Esophagus (tissue), 2 donors: ENCODE results near the gene GSE1. TPM values are rescaled to one million over a fixed set of nuclear protein-coding genes. Genes with fewer than 3 reads are reported as not detected.

Experiments used
- H3K27ac ChIP-seq, 2 donors: one replicate each; pipeline ENCODE4 v1.5.1; 2013; ENCODE audit warnings: low read depth in 2 of 2, mild to moderate bottlenecking in 2 of 2, inconsistent platforms in 1 of 2, low read length in 1 of 2, moderate library complexity in 1 of 2
- H3K27me3 ChIP-seq, 2 donors: one replicate each; pipeline ENCODE4 v1.6.1; 2013; ENCODE audit warnings: low read length in 2 of 2, control low read depth in 1 of 2, mild to moderate bottlenecking in 1 of 2; ENCODE audit not compliant: insufficient read depth in 2 of 2, control insufficient read depth in 1 of 2
- H3K36me3 ChIP-seq, 2 donors: one replicate each; pipeline ENCODE4 v1.6.1; 2013; ENCODE audit warnings: low read length in 1 of 2; ENCODE audit not compliant: control insufficient read depth in 2 of 2, insufficient read depth in 2 of 2
- H3K4me1 ChIP-seq, 2 donors: one replicate each; pipeline ENCODE4 v1.6.1; 2013; ENCODE audit warnings: low read length in 1 of 2; ENCODE audit not compliant: control insufficient read depth in 2 of 2, insufficient read depth in 2 of 2
- H3K4me3 ChIP-seq, 2 donors: one replicate each; pipeline ENCODE4 v1.5.1; 2013; ENCODE audit warnings: low read length in 2 of 2, mild to moderate bottlenecking in 2 of 2, low read depth in 1 of 2, moderate library complexity in 1 of 2
- H3K9me3 ChIP-seq, 2 donors: one replicate each; pipeline ENCODE4 v1.6.1; 2013; ENCODE audit warnings: mild to moderate bottlenecking in 2 of 2, low read depth in 1 of 2, low read length in 1 of 2, moderate library complexity in 1 of 2; ENCODE audit not compliant: control insufficient read depth in 2 of 2, insufficient read depth in 1 of 2
- WGBS, 2 donors: extraction: QIAGEN DNeasy Blood & Tissue Kit; methylation state at CpG; one replicate each; pipeline ENCODE4 v1.1.7; 2013; 5-methylcytosine and 5-hydroxymethylcytosine counted together
- polyA plus RNA-seq, 2 donors: library from polyadenylated mRNA; stranded (reverse); fragments of 200-250 nt; gene quantifications; one replicate each; pipeline ENCODE4 v1.2.3, GENCODE V29; 2013
- donor health status: healthy with polysubstance abuse.
- donor health status: Bipolar disorder and iron deficiency.

The GSE1 gene
- polyA plus RNA-seq, 2 donors = 8.9 to 19.6 TPM

- WGBS, 2 donors = 94 to 96% methylated on average over 5 of the region's 5 CpGs
- no peaks in the 10 kb centered on the region for H3K27me3 ChIP-seq
- H3K4me3 ChIP-seq = no peak overlapping the region
- no peak overlapping the region for H3K27ac ChIP-seq
- peaks cover 0 to 6% of the 10 kb centered on the region in 2 donors for H3K9me3 ChIP-seq
- H3K36me3 ChIP-seq = peaks cover 0 to 17% of the 10 kb centered on the region in 2 donors
- peaks cover 5 to 13% of the 10 kb centered on the region in 2 donors for H3K4me1 ChIP-seq
These were observed 16.7 kb downstream of the GSE1 start for GRCh38 chr16:85629853-85630252.

GRCh38 chr16:85631230-85631629, 18.1 kb downstream of the GSE1 start:
- Histone ChIP-seq H3K4me1 (peaks cover 11 to 24% of the 10 kb centered on the region in 2 donors), H3K36me3 (peaks cover 0 to 17% of the 10 kb centered on the region in 2 donors)

GRCh38 chr16:85631802-85632393, 18.8 kb downstream of the GSE1 start:
- peaks cover 0 to 17% of the 10 kb centered on the region in 2 donors for H3K36me3 ChIP-seq
- no peaks in the 10 kb centered on the region for H3K27me3 ChIP-seq
- H3K4me3 ChIP-seq = no peak overlapping the region
- H3K9me3 ChIP-seq = peaks cover 0 to 6% of the 10 kb centered on the region in 2 donors
- no peak overlapping the region for H3K27ac ChIP-seq
- peaks cover 11 to 24% of the 10 kb centered on the region in 2 donors for H3K4me1 ChIP-seq
- WGBS, 2 donors = 75 to 76% methylated on average over 26 to 27 of the region's 27 CpGs

More at GRCh38 chr16:85631230-85631629, 18.1 kb downstream of the GSE1 start:
- no peak overlapping the region for H3K4me3 ChIP-seq
- H3K27ac ChIP-seq = no peak overlapping the region
- H3K9me3 ChIP-seq = peaks cover 0 to 6% of the 10 kb centered on the region in 2 donors
- H3K27me3 ChIP-seq = no peaks in the 10 kb centered on the region
- WGBS, 2 donors = 90 to 94% methylated on average over 11 of the region's 11 CpGs

- Histone ChIP-seq H3K36me3 (peaks cover 0 to 22% of the 10 kb centered on the region in 2 donors), H3K9me3 (peaks cover 0 to 6% of the 10 kb centered on the region in 2 donors), H3K4me3 (no peak overlapping the region), H3K4me1 (peaks cover 9 to 24% of the 10 kb centered on the region in 2 donors), H3K27me3 (no peaks in the 10 kb centered on the region), H3K27ac (no peak overlapping the region)
- WGBS, 2 donors = 91% methylated on average over 34 to 35 of the region's 35 CpGs
These were observed 19.8 kb downstream of the GSE1 start for GRCh38 chr16:85632709-85633437.

GRCh38 chr16:85633438-85633743, 20.3 kb downstream of the GSE1 start:
- peaks cover 6 to 24% of the 10 kb centered on the region in 2 donors for H3K4me1 ChIP-seq
- 89 to 93% methylated on average over 15 of the region's 15 CpGs for WGBS, 2 donors
- no peak overlapping the region for H3K4me3 ChIP-seq
- H3K36me3 ChIP-seq = peaks cover 0 to 22% of the 10 kb centered on the region in 2 donors
- no peaks in the 10 kb centered on the region for H3K27me3 ChIP-seq
- no peak overlapping the region for H3K27ac ChIP-seq
- peaks cover 0 to 6% of the 10 kb centered on the region in 2 donors for H3K9me3 ChIP-seq

- 95 to 96% methylated on average over 35 of the region's 35 CpGs for WGBS, 2 donors
- peaks cover 0 to 22% of the 10 kb centered on the region in 2 donors for H3K36me3 ChIP-seq
- H3K4me1 ChIP-seq = peaks cover 6 to 25% of the 10 kb centered on the region in 2 donors
These were observed 20.8 kb downstream of the GSE1 start for GRCh38 chr16:85633888-85634287.

GRCh38 chr16:85634747-85635544, 21.8 kb downstream of the GSE1 start:
- no peak overlapping the region for H3K27ac ChIP-seq
- peaks cover 0 to 1% of the 10 kb centered on the region in 2 donors for H3K9me3 ChIP-seq
- H3K4me3 ChIP-seq = no peak overlapping the region
- H3K4me1 ChIP-seq = peaks cover 6 to 35% of the 10 kb centered on the region in 2 donors
- H3K27me3 ChIP-seq = no peaks in the 10 kb centered on the region
- H3K36me3 ChIP-seq = peaks cover 0 to 18% of the 10 kb centered on the region in 2 donors
- 74 to 76% methylated on average over 24 of the region's 24 CpGs for WGBS, 2 donors

More at GRCh38 chr16:85633888-85634287, 20.8 kb downstream of the GSE1 start:
- H3K9me3 ChIP-seq = peaks cover 0 to 6% of the 10 kb centered on the region in 2 donors
- no peaks in the 10 kb centered on the region for H3K27me3 ChIP-seq
- H3K4me3 ChIP-seq = no peak overlapping the region
- H3K27ac ChIP-seq = no peak overlapping the region

- Histone ChIP-seq H3K9me3 (no peaks in the 10 kb centered on the region), H3K4me3 (no peak overlapping the region), H3K27me3 (no peaks in the 10 kb centered on the region), H3K27ac (no peak overlapping the region), H3K4me1 (peaks cover 6 to 41% of the 10 kb centered on the region in 2 donors), H3K36me3 (peaks cover 0 to 19% of the 10 kb centered on the region in 2 donors)
- 53 to 56% methylated on average over 26 of the region's 26 CpGs for WGBS, 2 donors
These were observed 22.5 kb downstream of the GSE1 start for GRCh38 chr16:85635545-85636140.

- no peak overlapping the region for H3K4me3 ChIP-seq
- H3K27ac ChIP-seq = no peak overlapping the region
- no peaks in the 10 kb centered on the region for H3K27me3 ChIP-seq
- WGBS, 2 donors = 78 to 79% methylated on average over 27 of the region's 27 CpGs
- no peaks in the 10 kb centered on the region for H3K9me3 ChIP-seq
- peaks cover 0 to 22% of the 10 kb centered on the region in 2 donors for H3K36me3 ChIP-seq
- H3K4me1 ChIP-seq = peaks cover 9 to 45% of the 10 kb centered on the region in 2 donors
These were observed 23.2 kb downstream of the GSE1 start for GRCh38 chr16:85636234-85636812.
